ENCODE results near the gene TSEN54.
A peak's percentile ranks its signal among the peaks of the same experiment; 100 is the strongest.

The TSEN54 gene

GRCh38 chr17:75493476-75494129, 22.7 kb upstream of the TSEN54 start:
- Mint-ChIP-seq H3K4me3 (no peak overlapping the region), H3K27me3 (no peaks in the 10 kb centered on the region), H3K36me3 (ENCODE audit: low read depth) (peaks cover 61% of the 10 kb centered on the region), H3K9me3 (no peaks in the 10 kb centered on the region), H3K4me1 (ENCODE audit: low read depth) (peaks cover 5% of the 10 kb centered on the region), H3K27ac (no peak overlapping the region)
- no peak for DNase-seq

- peaks cover 4% of the 10 kb centered on the region for H3K4me1 Mint-ChIP-seq (ENCODE audit: low read depth)
- H3K36me3 Mint-ChIP-seq (ENCODE audit: low read depth): peaks cover 69% of the 10 kb centered on the region
- H3K9me3 Mint-ChIP-seq: no peaks in the 10 kb centered on the region
- H3K4me3 Mint-ChIP-seq: no peak overlapping the region
- H3K27ac Mint-ChIP-seq: peak overlapping the region; percentile 57
- DNase-seq: no peak
- no peaks in the 10 kb centered on the region for H3K27me3 Mint-ChIP-seq
These were observed 21.9 kb upstream of the TSEN54 start for GRCh38 chr17:75494326-75494877.

GRCh38 chr17:75496005-75496404, 20.3 kb upstream of the TSEN54 start:
- H3K27me3 Mint-ChIP-seq: no peaks in the 10 kb centered on the region
- H3K27ac Mint-ChIP-seq: no peak overlapping the region
- H3K4me3 Mint-ChIP-seq: no peak overlapping the region
- no peak for DNase-seq
- H3K36me3 Mint-ChIP-seq (ENCODE audit: low read depth): peaks cover 76% of the 10 kb centered on the region
- H3K9me3 Mint-ChIP-seq: no peaks in the 10 kb centered on the region
- peaks cover 4% of the 10 kb centered on the region for H3K4me1 Mint-ChIP-seq (ENCODE audit: low read depth)

- no peak overlapping the region for H3K4me3 Mint-ChIP-seq
- DNase-seq: no peak
- H3K27ac Mint-ChIP-seq: peak overlapping the region; percentile 18
- H3K36me3 Mint-ChIP-seq (ENCODE audit: low read depth): peaks cover 62% of the 10 kb centered on the region
- H3K4me1 Mint-ChIP-seq (ENCODE audit: low read depth): peaks cover 4% of the 10 kb centered on the region
- H3K9me3 Mint-ChIP-seq: no peaks in the 10 kb centered on the region
- no peaks in the 10 kb centered on the region for H3K27me3 Mint-ChIP-seq
These were observed 18.1 kb upstream of the TSEN54 start for GRCh38 chr17:75498039-75498725.

- no peak for DNase-seq
- no peaks in the 10 kb centered on the region for H3K9me3 Mint-ChIP-seq
- no peaks in the 10 kb centered on the region for H3K27me3 Mint-ChIP-seq
- H3K4me1 Mint-ChIP-seq (ENCODE audit: low read depth): peaks cover 4% of the 10 kb centered on the region
- H3K27ac Mint-ChIP-seq: no peak overlapping the region
- no peak overlapping the region for H3K4me3 Mint-ChIP-seq
- H3K36me3 Mint-ChIP-seq (ENCODE audit: low read depth): peaks cover 56% of the 10 kb centered on the region
These were observed 17.6 kb upstream of the TSEN54 start for GRCh38 chr17:75498726-75499213.

- Mint-ChIP-seq H3K9me3 (no peaks in the 10 kb centered on the region), H3K36me3 (ENCODE audit: low read depth) (peaks cover 54% of the 10 kb centered on the region), H3K27ac (no peak overlapping the region), H3K27me3 (no peaks in the 10 kb centered on the region), H3K4me3 (no peak overlapping the region), H3K4me1 (ENCODE audit: low read depth) (peaks cover 4% of the 10 kb centered on the region)
- no peak for DNase-seq
These were observed 16.9 kb upstream of the TSEN54 start for GRCh38 chr17:75499313-75500022.

- Mint-ChIP-seq H3K9me3 (no peaks in the 10 kb centered on the region), H3K27me3 (no peaks in the 10 kb centered on the region), H3K4me3 (no peak overlapping the region), H3K27ac (no peak overlapping the region), H3K4me1 (ENCODE audit: low read depth) (peaks cover 4% of the 10 kb centered on the region), H3K36me3 (ENCODE audit: low read depth) (peaks cover 44% of the 10 kb centered on the region)
- no peak for DNase-seq
These were observed 15.7 kb upstream of the TSEN54 start for GRCh38 chr17:75500419-75501216.

GRCh38 chr17:75501378-75502071, 14.8 kb upstream of the TSEN54 start:
- Mint-ChIP-seq H3K9me3 (no peaks in the 10 kb centered on the region), H3K4me1 (ENCODE audit: low read depth) (peaks cover 4% of the 10 kb centered on the region), H3K27ac (peak overlapping the region; percentile 44), H3K36me3 (ENCODE audit: low read depth) (peaks cover 36% of the 10 kb centered on the region), H3K27me3 (no peaks in the 10 kb centered on the region), H3K4me3 (no peak overlapping the region)
- no peak for DNase-seq

GRCh38 chr17:75502072-75502720, 14.1 kb upstream of the TSEN54 start:
- no peak overlapping the region for H3K27ac Mint-ChIP-seq
- H3K36me3 Mint-ChIP-seq (ENCODE audit: low read depth): peaks cover 31% of the 10 kb centered on the region
- H3K27me3 Mint-ChIP-seq: no peaks in the 10 kb centered on the region
- H3K9me3 Mint-ChIP-seq: no peaks in the 10 kb centered on the region
- DNase-seq: no peak
- no peak overlapping the region for H3K4me3 Mint-ChIP-seq
- peaks cover 4% of the 10 kb centered on the region for H3K4me1 Mint-ChIP-seq (ENCODE audit: low read depth)

- H3K27ac Mint-ChIP-seq: no peak overlapping the region
- H3K27me3 Mint-ChIP-seq: no peaks in the 10 kb centered on the region
- H3K9me3 Mint-ChIP-seq: no peaks in the 10 kb centered on the region
- H3K4me1 Mint-ChIP-seq (ENCODE audit: low read depth): no peaks in the 10 kb centered on the region
- H3K36me3 Mint-ChIP-seq (ENCODE audit: low read depth): peaks cover 26% of the 10 kb centered on the region
- no peak overlapping the region for H3K4me3 Mint-ChIP-seq
- DNase-seq: no peak
These were observed 13.5 kb upstream of the TSEN54 start for GRCh38 chr17:75502721-75503329.

- Mint-ChIP-seq H3K27ac (no peak overlapping the region), H3K4me1 (ENCODE audit: low read depth) (no peaks in the 10 kb centered on the region), H3K9me3 (no peaks in the 10 kb centered on the region), H3K27me3 (no peaks in the 10 kb centered on the region), H3K36me3 (ENCODE audit: low read depth) (peaks cover 19% of the 10 kb centered on the region), H3K4me3 (no peak overlapping the region)
- DNase-seq: no peak
These were observed 12.9 kb upstream of the TSEN54 start for GRCh38 chr17:75503337-75503950.

- no peak overlapping the region for H3K4me3 Mint-ChIP-seq
These were observed 12.4 kb upstream of the TSEN54 start for GRCh38 chr17:75503976-75504346.

More at GRCh38 chr17:75503976-75504346, 12.4 kb upstream of the TSEN54 start:
- H3K4me1 Mint-ChIP-seq (ENCODE audit: low read depth): no peaks in the 10 kb centered on the region
- H3K27me3 Mint-ChIP-seq: no peaks in the 10 kb centered on the region
- H3K9me3 Mint-ChIP-seq: no peaks in the 10 kb centered on the region
- no peak for DNase-seq
- no peak overlapping the region for H3K27ac Mint-ChIP-seq
- H3K36me3 Mint-ChIP-seq (ENCODE audit: low read depth): peaks cover 14% of the 10 kb centered on the region
